Measurements from ENCODE around the gene CAT.
A peak's percentile ranks its signal among the peaks of the same experiment; 100 is the strongest.

CAT gene

DNA sequence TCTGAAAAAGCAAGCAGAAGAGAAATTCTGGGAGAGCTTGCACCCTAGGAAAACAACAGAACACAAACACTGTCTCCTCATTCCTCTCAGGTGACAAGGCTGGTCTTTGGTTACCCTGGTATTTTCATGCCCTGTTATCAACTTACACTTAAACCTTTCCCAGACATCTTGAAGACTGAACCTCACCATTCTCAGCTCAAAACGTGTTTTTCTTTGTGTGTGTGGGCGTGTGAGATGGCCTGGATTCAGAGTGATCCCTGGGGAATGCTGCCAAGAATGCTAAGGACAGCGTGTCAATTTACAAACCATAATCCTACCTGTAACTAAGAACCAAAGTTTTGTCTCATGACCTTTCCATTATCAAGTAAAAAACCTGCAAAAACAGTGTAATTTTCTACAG, 41.6 kb downstream of the CAT start:
- Histone ChIP-seq H2AFZ (ENCODE audit: insufficient read depth, low read length, poor library complexity) (no peak overlapping the region), H3K9ac (ENCODE audit: low read length) (no peak overlapping the region), H3K36me3 (ENCODE audit: control insufficient read depth in 1 of 2, insufficient read depth in 2 of 2, low read length in 2 of 2) (no peaks in the 10 kb centered on the region), H2BK120ac (ENCODE audit: insufficient read depth, low read length, poor library complexity) (no peak overlapping the region), H4K12ac (ENCODE audit: low read depth, low read length) (no peak overlapping the region), H3K27me3 (ENCODE audit: insufficient read depth, low read length) (no peaks in the 10 kb centered on the region), H3K4me2 (ENCODE audit: low read length) (no peak overlapping the region), H3K4ac (ENCODE audit: low read depth, low read length) (no peak overlapping the region), H2BK5ac (ENCODE audit: low read depth, low read length, poor library complexity) (no peak overlapping the region), H3K9me3 (ENCODE audit: insufficient read depth, low read depth, low read length) (no peaks in the 10 kb centered on the region), H3K4me3 (ENCODE audit: low read depth, low read length) (no peak overlapping the region), H3K4me1 (ENCODE audit: control insufficient read depth in 1 of 2, insufficient read depth in 2 of 2, low read length in 2 of 2) (no peaks in the 10 kb centered on the region), H3K79me2 (ENCODE audit: control insufficient read depth, insufficient read depth, low read length, poor library complexity) (no peaks in the 10 kb centered on the region), H3K18ac (ENCODE audit: low read length) (no peak overlapping the region), H3K14ac (ENCODE audit: low read length) (no peak overlapping the region), H4K91ac (ENCODE audit: low read depth, low read length) (no peak overlapping the region), H2BK12ac (ENCODE audit: low read length) (no peak overlapping the region), H2AK5ac (ENCODE audit: low read length) (no peak overlapping the region), H4K8ac (ENCODE audit: low read depth, low read length) (no peak overlapping the region), H3K79me1 (ENCODE audit: low read length) (no peaks in the 10 kb centered on the region), H3K23ac (ENCODE audit: low read length) (no peak overlapping the region), H3K27ac (ENCODE audit: low read depth, low read length) (no peak overlapping the region)
- no CpG with 5 or more reads among the region's 3 CpGs for WGBS (ENCODE audit: extremely low coverage, insufficient coverage, insufficient read length)
- no peak for DNase-seq

- no peaks in the 10 kb centered on the region for H3K36me3 ChIP-seq (ENCODE audit: control insufficient read depth in 1 of 2, insufficient read depth in 2 of 2, low read length in 2 of 2)
- H4K91ac ChIP-seq (ENCODE audit: low read depth, low read length), result no peak overlapping the region
- H3K4me2 ChIP-seq (ENCODE audit: low read length), result no peak overlapping the region
- no peak overlapping the region for H3K23ac ChIP-seq (ENCODE audit: low read length)
- H3K79me1 ChIP-seq (ENCODE audit: low read length), result no peaks in the 10 kb centered on the region
- no peak overlapping the region for H2BK120ac ChIP-seq (ENCODE audit: insufficient read depth, low read length, poor library complexity)
- no peak overlapping the region for H3K27ac ChIP-seq (ENCODE audit: low read depth, low read length)
- no peak overlapping the region for H3K14ac ChIP-seq (ENCODE audit: low read length)
- no peak overlapping the region for H3K18ac ChIP-seq (ENCODE audit: low read length)
- H3K79me2 ChIP-seq (ENCODE audit: control insufficient read depth, insufficient read depth, low read length, poor library complexity), result no peaks in the 10 kb centered on the region
- no peak overlapping the region for H2BK12ac ChIP-seq (ENCODE audit: low read length)
- no peak overlapping the region for H3K9ac ChIP-seq (ENCODE audit: low read length)
- H4K12ac ChIP-seq (ENCODE audit: low read depth, low read length), result no peak overlapping the region
- no peaks in the 10 kb centered on the region for H3K27me3 ChIP-seq (ENCODE audit: insufficient read depth, low read length)
- no peak overlapping the region for H2AK5ac ChIP-seq (ENCODE audit: low read length)
- DNase-seq, result peak in 1 of 2 donors; percentile 50
- WGBS (ENCODE audit: extremely low coverage, insufficient coverage, insufficient read length), result no CpG with 5 or more reads among the region's 3 CpGs
- no peaks in the 10 kb centered on the region for H3K4me1 ChIP-seq (ENCODE audit: control insufficient read depth in 1 of 2, insufficient read depth in 2 of 2, low read length in 2 of 2)
- no peak overlapping the region for H2AFZ ChIP-seq (ENCODE audit: insufficient read depth, low read length, poor library complexity)
- H4K8ac ChIP-seq (ENCODE audit: low read depth, low read length), result no peak overlapping the region
- no peak overlapping the region for H3K4me3 ChIP-seq (ENCODE audit: low read depth, low read length)
- H2BK5ac ChIP-seq (ENCODE audit: low read depth, low read length, poor library complexity), result no peak overlapping the region
- H3K4ac ChIP-seq (ENCODE audit: low read depth, low read length), result no peak overlapping the region
- H3K9me3 ChIP-seq (ENCODE audit: insufficient read depth, low read depth, low read length), result no peaks in the 10 kb centered on the region
Measured at GRCh38 chr11:34481307-34481706, 42.6 kb downstream of the CAT start.

GRCh38 chr11:34483106-34483874, 44.6 kb downstream of the CAT start:
- Histone ChIP-seq H3K4me1 (ENCODE audit: control insufficient read depth in 1 of 2, insufficient read depth in 2 of 2, low read length in 2 of 2) (no peaks in the 10 kb centered on the region), H2AK5ac (ENCODE audit: low read length) (no peak overlapping the region), H3K4me3 (ENCODE audit: low read depth, low read length) (no peak overlapping the region), H3K9ac (ENCODE audit: low read length) (no peak overlapping the region), H3K27me3 (ENCODE audit: insufficient read depth, low read length) (no peaks in the 10 kb centered on the region), H3K36me3 (ENCODE audit: control insufficient read depth in 1 of 2, insufficient read depth in 2 of 2, low read length in 2 of 2) (no peaks in the 10 kb centered on the region), H3K9me3 (ENCODE audit: insufficient read depth, low read depth, low read length) (no peaks in the 10 kb centered on the region), H3K4me2 (ENCODE audit: low read length) (no peak overlapping the region), H3K14ac (ENCODE audit: low read length) (no peak overlapping the region), H2BK12ac (ENCODE audit: low read length) (no peak overlapping the region), H3K79me2 (ENCODE audit: control insufficient read depth, insufficient read depth, low read length, poor library complexity) (no peaks in the 10 kb centered on the region), H2AFZ (ENCODE audit: insufficient read depth, low read length, poor library complexity) (no peak overlapping the region), H2BK120ac (ENCODE audit: insufficient read depth, low read length, poor library complexity) (no peak overlapping the region), H2BK5ac (ENCODE audit: low read depth, low read length, poor library complexity) (no peak overlapping the region), H3K4ac (ENCODE audit: low read depth, low read length) (no peak overlapping the region), H4K91ac (ENCODE audit: low read depth, low read length) (no peak overlapping the region), H3K18ac (ENCODE audit: low read length) (no peak overlapping the region), H3K79me1 (ENCODE audit: low read length) (no peaks in the 10 kb centered on the region), H3K23ac (ENCODE audit: low read length) (peak overlapping the region; percentile 8), H3K27ac (ENCODE audit: low read depth, low read length) (no peak overlapping the region), H4K8ac (ENCODE audit: low read depth, low read length) (no peak overlapping the region), H4K12ac (ENCODE audit: low read depth, low read length) (no peak overlapping the region)
- WGBS (ENCODE audit: extremely low coverage, insufficient coverage, insufficient read length), result no CpG with 5 or more reads among the region's 9 CpGs
- no peak for DNase-seq

DNA sequence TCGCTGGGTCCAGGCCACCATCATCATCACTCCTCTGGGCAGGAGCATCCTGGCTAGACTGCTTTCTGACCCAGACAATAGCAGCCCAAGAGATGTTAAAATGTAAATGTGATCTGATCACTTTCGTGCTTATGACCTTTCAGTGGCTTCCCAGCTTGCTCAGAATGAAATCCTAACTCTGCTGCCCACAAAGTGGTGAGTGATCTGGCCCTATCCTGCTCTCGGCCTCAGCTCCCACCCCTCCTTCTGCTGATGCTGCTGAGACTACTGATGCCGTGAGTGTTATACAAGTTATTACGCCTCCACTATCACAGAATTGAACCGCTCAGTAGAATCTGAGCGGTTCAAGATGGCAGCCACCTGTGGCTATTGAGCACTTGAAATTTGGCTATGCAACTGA, 48.7 kb downstream of the CAT start:
- Histone ChIP-seq H3K18ac (ENCODE audit: low read length) (no peak overlapping the region), H4K91ac (ENCODE audit: low read depth, low read length) (no peak overlapping the region)
- WGBS (ENCODE audit: extremely low coverage, insufficient coverage, insufficient read length), result no CpG with 5 or more reads among the region's 7 CpGs

More for the DNA sequence above, 48.7 kb downstream of the CAT start:
- Histone ChIP-seq H2BK12ac (ENCODE audit: low read length) (no peak overlapping the region), H3K9me3 (ENCODE audit: insufficient read depth, low read depth, low read length) (no peaks in the 10 kb centered on the region), H3K79me2 (ENCODE audit: control insufficient read depth, insufficient read depth, low read length, poor library complexity) (no peaks in the 10 kb centered on the region), H3K79me1 (ENCODE audit: low read length) (no peaks in the 10 kb centered on the region), H4K8ac (ENCODE audit: low read depth, low read length) (no peak overlapping the region), H3K36me3 (ENCODE audit: control insufficient read depth in 1 of 2, insufficient read depth in 2 of 2, low read length in 2 of 2) (no peaks in the 10 kb centered on the region), H3K14ac (ENCODE audit: low read length) (no peak overlapping the region), H3K27me3 (ENCODE audit: insufficient read depth, low read length) (no peaks in the 10 kb centered on the region), H2BK5ac (ENCODE audit: low read depth, low read length, poor library complexity) (no peak overlapping the region), H3K4ac (ENCODE audit: low read depth, low read length) (no peak overlapping the region), H3K4me3 (ENCODE audit: low read depth, low read length) (no peak overlapping the region), H2AFZ (ENCODE audit: insufficient read depth, low read length, poor library complexity) (no peak overlapping the region), H2BK120ac (ENCODE audit: insufficient read depth, low read length, poor library complexity) (no peak overlapping the region), H4K12ac (ENCODE audit: low read depth, low read length) (no peak overlapping the region), H3K23ac (ENCODE audit: low read length) (no peak overlapping the region), H2AK5ac (ENCODE audit: low read length) (no peak overlapping the region), H3K4me2 (ENCODE audit: low read length) (no peak overlapping the region), H3K9ac (ENCODE audit: low read length) (no peak overlapping the region), H3K4me1 (ENCODE audit: control insufficient read depth in 1 of 2, insufficient read depth in 2 of 2, low read length in 2 of 2) (no peaks in the 10 kb centered on the region), H3K27ac (ENCODE audit: low read depth, low read length) (no peak overlapping the region)
- DNase-seq, result no peak
